NB4 (cell line): ENCODE data around the gene TMCC1.

Source experiments
- POLR2A ChIP-seq: IDR thresholded peaks from 2 replicates; pipeline ENCODE4 v1.6.1; 2011; ENCODE audit warnings: mild to moderate bottlenecking; ENCODE audit not compliant: insufficient read length; ENCODE audit errors: extremely low read depth
- TF ChIP-seq, protein P1 (sequence below): IDR thresholded peaks from one replicate; pipeline ENCODE4 v1.5.1; 2012; ENCODE audit warnings: low read depth, low read length
- TF ChIP-seq, protein P2 (sequence below): IDR thresholded peaks from 2 replicates; pipeline ENCODE4 v1.6.1; 2011; ENCODE audit warnings: low read depth, low read length

DNA sequence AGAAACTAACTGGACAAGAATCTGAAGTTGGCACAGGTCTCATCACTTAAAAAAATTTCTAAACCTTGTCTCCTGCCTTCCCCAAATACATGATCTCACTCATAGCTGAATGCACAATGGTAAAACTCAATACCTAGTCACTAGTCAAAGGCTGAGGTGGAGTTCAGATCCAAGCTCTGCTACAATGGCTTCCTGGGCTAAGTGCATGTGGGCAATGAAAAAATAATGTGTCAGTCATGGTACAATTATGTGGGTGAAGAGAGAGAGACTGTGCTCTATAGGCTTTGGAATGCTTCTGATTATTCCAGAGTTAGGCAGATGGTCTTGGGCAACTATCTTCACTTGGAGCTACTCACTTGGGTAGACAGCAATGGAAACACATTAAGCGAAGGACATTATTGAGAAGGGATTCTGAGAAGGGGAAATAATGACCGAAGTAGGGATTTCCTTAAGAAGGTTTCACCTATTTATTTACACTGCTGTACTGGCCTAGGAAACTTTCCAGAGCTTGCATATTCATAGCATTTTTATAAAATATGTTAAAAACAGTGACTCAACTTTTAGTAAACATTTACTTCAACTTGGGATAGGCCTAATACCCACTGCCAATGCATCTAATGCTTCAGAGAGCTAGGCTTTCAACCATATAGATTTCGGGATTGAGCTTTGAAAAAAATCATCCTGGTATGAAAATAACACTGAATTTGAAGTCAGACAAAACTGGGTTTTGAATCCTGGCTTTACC is 228.3 kb downstream of the TMCC1 start:
- TF ChIP-seq, protein P1, sequence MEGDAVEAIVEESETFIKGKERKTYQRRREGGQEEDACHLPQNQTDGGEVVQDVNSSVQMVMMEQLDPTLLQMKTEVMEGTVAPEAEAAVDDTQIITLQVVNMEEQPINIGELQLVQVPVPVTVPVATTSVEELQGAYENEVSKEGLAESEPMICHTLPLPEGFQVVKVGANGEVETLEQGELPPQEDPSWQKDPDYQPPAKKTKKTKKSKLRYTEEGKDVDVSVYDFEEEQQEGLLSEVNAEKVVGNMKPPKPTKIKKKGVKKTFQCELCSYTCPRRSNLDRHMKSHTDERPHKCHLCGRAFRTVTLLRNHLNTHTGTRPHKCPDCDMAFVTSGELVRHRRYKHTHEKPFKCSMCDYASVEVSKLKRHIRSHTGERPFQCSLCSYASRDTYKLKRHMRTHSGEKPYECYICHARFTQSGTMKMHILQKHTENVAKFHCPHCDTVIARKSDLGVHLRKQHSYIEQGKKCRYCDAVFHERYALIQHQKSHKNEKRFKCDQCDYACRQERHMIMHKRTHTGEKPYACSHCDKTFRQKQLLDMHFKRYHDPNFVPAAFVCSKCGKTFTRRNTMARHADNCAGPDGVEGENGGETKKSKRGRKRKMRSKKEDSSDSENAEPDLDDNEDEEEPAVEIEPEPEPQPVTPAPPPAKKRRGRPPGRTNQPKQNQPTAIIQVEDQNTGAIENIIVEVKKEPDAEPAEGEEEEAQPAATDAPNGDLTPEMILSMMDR, result no peak
- no peak for TF ChIP-seq POLR2A
- TF ChIP-seq, protein P2, sequence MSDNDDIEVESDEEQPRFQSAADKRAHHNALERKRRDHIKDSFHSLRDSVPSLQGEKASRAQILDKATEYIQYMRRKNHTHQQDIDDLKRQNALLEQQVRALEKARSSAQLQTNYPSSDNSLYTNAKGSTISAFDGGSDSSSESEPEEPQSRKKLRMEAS, result no peak
